Kidney (tissue), 14 donors: ENCODE results near the gene FYCO1. TPM values are rescaled to one million over a fixed set of nuclear protein-coding genes. Genes with fewer than 3 reads are reported as not detected.

Experiments
- DNase-seq, 5 donors: peaks; one replicate each; pipeline ENCODE4 v3.0.0-alpha.2; 2013 to 2020
- FAIRE-seq: peaks from 2 replicates; lab custom pipeline; 2012; peaks lifted over from hg19 to GRCh38; lab: Jason Lieb, UNC
- H3K27ac ChIP-seq, 2 donors: one replicate each; pipeline ENCODE4 v1.7.0; 2013; ENCODE audit warnings: low read depth in 2 of 2, low read length in 2 of 2, inconsistent platforms in 1 of 2
- H3K27me3 ChIP-seq: one replicate; pipeline ENCODE4 v1.7.1; 2013; ENCODE audit warnings: low read length, inconsistent platforms; ENCODE audit not compliant: control insufficient read depth, insufficient read depth
- H3K36me3 ChIP-seq, 3 donors: one replicate each; pipeline versions ENCODE4 v1.7.0 to v1.7.1; 2013; ENCODE audit warnings: low read length in 3 of 3, control low read depth in 1 of 3, inconsistent platforms in 1 of 3; ENCODE audit not compliant: insufficient read depth in 3 of 3, control insufficient read depth in 2 of 3
- H3K4me1 ChIP-seq, 3 donors: one replicate each; pipeline versions ENCODE4 v1.7.0 to v1.7.1; 2013; ENCODE audit warnings: low read length in 3 of 3, inconsistent platforms in 1 of 3, low read depth in 1 of 3; ENCODE audit not compliant: control insufficient read depth in 2 of 3, insufficient read depth in 2 of 3
- H3K4me3 ChIP-seq, 3 donors: one replicate each; pipeline versions ENCODE4 v1.7.0 to v1.8.1; 2013; ENCODE audit warnings: low read length in 3 of 3, control low read depth in 1 of 3, inconsistent platforms in 1 of 3
- H3K9ac ChIP-seq, 3 donors: one replicate each; pipeline versions ENCODE4 v1.7.0 to v1.7.1; 2013; ENCODE audit warnings: low read length in 3 of 3, control low read depth in 1 of 3, inconsistent platforms in 1 of 3
- H3K9me3 ChIP-seq, 3 donors: one replicate each; pipeline versions ENCODE4 v1.7.0 to v1.7.1; 2013; ENCODE audit warnings: low read length in 3 of 3, control low read depth in 1 of 3, inconsistent platforms in 1 of 3; ENCODE audit not compliant: control insufficient read depth in 2 of 3, insufficient read depth in 1 of 3
- intact Hi-C: fragments of 100-400 bp; cut with DNase I; formaldehyde crosslinking; loops from one replicate; pipeline ENCODE4 v1.11.1; 2022
- polyA plus RNA-seq: library from polyadenylated mRNA; stranded (reverse); fragments of 350-450 nt; fragmentation: Illumina TruSeq; extraction: RNeasy Lipid Tissue Mini Kit (QIAGEN cat#74804); gene quantifications from one replicate; pipeline ENCODE4 v1.2.3, GENCODE V29; 2014; ENCODE audit warnings: low read depth, low replicate concordance; ENCODE audit not compliant: insufficient read depth
- total RNA-seq: library from RNA; stranded (reverse); fragmentation: NEBNext Ultra II Directional; extraction: Animal tissue kit (Norgen Biotek cat#: 25700); gene quantifications from one replicate; pipeline ENCODE4 v1.2.1, GENCODE V29; 2021
- TF ChIP-seq, protein P1 (sequence below): IDR thresholded peaks from 3 replicates; pipeline ENCODE4 v1.5.1; 2012; ENCODE audit warnings: mild to moderate bottlenecking, moderate library complexity, borderline replicate concordance; ENCODE audit not compliant: insufficient read depth; ENCODE audit errors: extremely low read depth
- donor health status: control.
- donor health status: control.
- donor health status: control.
- donor health status: control.
- donor health status: control.
- donor health status: DM: yes; HTN: yes; CAD: no.
- donor health status: Normal renal cell carcinoma (clear cell type).

FYCO1 gene
- total and polyA plus RNA-seq, 2 donors from 2014 or later = 11.1 to 39.1 TPM

GRCh38 chr3:45981346-45982074, 14.1 kb downstream of the FYCO1 start:
- no peaks in the 10 kb centered on the region for H3K27me3 ChIP-seq
- intact Hi-C loops = no loop called here
- no peak overlapping the region for H3K27ac ChIP-seq
- peaks cover 0 to 59% (median 36%) of the 10 kb centered on the region in 3 donors for H3K36me3 ChIP-seq
- H3K4me1 ChIP-seq = peaks cover 0 to 4% (median 0%) of the 10 kb centered on the region in 3 donors
- DNase-seq = no peak
- FAIRE-seq = no peak
- H3K4me3 ChIP-seq = no peak overlapping the region
- H3K9ac ChIP-seq = no peak overlapping the region
- TF ChIP-seq, protein P1, sequence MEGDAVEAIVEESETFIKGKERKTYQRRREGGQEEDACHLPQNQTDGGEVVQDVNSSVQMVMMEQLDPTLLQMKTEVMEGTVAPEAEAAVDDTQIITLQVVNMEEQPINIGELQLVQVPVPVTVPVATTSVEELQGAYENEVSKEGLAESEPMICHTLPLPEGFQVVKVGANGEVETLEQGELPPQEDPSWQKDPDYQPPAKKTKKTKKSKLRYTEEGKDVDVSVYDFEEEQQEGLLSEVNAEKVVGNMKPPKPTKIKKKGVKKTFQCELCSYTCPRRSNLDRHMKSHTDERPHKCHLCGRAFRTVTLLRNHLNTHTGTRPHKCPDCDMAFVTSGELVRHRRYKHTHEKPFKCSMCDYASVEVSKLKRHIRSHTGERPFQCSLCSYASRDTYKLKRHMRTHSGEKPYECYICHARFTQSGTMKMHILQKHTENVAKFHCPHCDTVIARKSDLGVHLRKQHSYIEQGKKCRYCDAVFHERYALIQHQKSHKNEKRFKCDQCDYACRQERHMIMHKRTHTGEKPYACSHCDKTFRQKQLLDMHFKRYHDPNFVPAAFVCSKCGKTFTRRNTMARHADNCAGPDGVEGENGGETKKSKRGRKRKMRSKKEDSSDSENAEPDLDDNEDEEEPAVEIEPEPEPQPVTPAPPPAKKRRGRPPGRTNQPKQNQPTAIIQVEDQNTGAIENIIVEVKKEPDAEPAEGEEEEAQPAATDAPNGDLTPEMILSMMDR = no peak
- H3K9me3 ChIP-seq = no peaks in the 10 kb centered on the region

DNA sequence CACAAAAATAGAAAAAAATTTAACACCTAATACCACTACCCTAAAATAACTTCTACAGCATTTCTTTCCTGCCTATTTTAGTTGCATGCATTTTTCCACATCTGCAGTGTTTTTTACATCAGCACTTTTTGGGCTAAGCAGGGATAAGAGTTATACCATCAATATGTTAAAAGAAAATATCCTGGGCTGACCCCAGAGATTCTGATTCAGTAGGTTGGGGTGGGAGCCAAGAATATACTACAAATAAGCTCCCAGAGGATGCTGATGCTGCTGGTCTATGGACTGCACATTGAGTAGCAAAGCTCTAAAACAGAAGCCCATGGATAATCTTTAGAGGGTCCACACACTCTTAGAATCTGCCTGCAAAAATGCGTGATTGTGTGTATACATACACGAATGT, 14.8 kb downstream of the FYCO1 start:
- intact Hi-C loops = no loop called here
- DNase-seq (no peak), FAIRE-seq (no peak)
- H3K27ac ChIP-seq = no peak overlapping the region
- H3K27me3 ChIP-seq = no peaks in the 10 kb centered on the region
- H3K36me3 ChIP-seq = peaks cover 0 to 59% (median 36%) of the 10 kb centered on the region in 3 donors
- no peaks in the 10 kb centered on the region for H3K9me3 ChIP-seq
- H3K4me1 ChIP-seq = peaks cover 0 to 3% (median 0%) of the 10 kb centered on the region in 3 donors
- no peak overlapping the region for H3K4me3 ChIP-seq
- TF ChIP-seq, protein P1 = no peak
- no peak overlapping the region for H3K9ac ChIP-seq

DNA sequence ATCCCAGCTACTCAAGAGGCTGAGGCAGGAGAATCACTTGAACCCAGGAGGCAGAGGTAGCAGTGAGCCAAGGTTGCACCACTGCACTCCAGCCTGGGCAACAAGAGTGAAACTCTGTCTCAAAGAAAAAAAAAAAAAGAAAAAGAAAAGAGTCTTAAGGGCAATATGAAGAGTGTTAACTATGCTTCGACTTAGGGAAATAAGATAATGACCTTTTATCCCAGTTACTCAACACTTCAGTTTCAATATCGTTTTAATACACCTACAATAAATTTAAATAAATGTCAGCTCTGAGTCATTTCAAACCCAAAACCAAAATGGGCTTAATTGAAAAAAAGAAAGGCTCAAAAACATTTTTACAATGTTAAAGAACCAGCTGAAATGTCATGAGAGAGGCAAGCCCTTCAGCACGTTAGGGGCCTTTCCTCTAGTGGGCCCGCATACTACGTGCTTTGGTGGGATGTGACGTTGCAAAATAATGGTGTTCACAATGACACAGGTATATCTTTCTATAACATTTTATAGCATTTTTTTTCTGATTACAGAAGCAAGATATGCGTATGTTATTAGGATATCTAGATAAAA, 15.3 kb downstream of the FYCO1 start:
- TF ChIP-seq, protein P1 = no peak
- no peak for DNase-seq
- intact Hi-C loops = no loop called here
- Histone ChIP-seq H3K27me3 (no peaks in the 10 kb centered on the region), H3K4me3 (no peak overlapping the region), H3K4me1 (peaks cover 0 to 3% (median 0%) of the 10 kb centered on the region in 3 donors), H3K9me3 (no peaks in the 10 kb centered on the region), H3K36me3 (peaks cover 0 to 59% (median 36%) of the 10 kb centered on the region in 3 donors), H3K27ac (no peak overlapping the region), H3K9ac (no peak overlapping the region)
- FAIRE-seq = no peak
